Activated CD8-positive, alpha-beta T cell treated with anti-CD3 and anti-CD28 coated beads for 36 hours (primary cell): ENCODE data around the gene KCNQ5. TPM values are rescaled to one million over a fixed set of nuclear protein-coding genes. Genes with fewer than 3 reads are reported as not detected.

Source experiments
- ATAC-seq: fragments of 200-7000 bp; cut with Tn5 transposase; one replicate; pipeline ENCODE4 v1.10.0; 2021; ENCODE audit warnings: mild to moderate bottlenecking, moderate library complexity
- CTCF ChIA-PET: fragments of 350-600 bp; sonication (Branson Sonifier 250); formaldehyde crosslinking; loops from one replicate; lab custom pipeline; 2021; ENCODE audit warnings: antibody characterized with exemption; lab: Charles Lee
- POLR2A ChIA-PET: fragments of 350-600 bp; sonication (Branson Sonifier 250); formaldehyde crosslinking; loops from one replicate; lab custom pipeline; 2021; ENCODE audit warnings: antibody characterized with exemption; lab: Charles Lee
- DNase-seq: peaks from one replicate; pipeline ENCODE4 v3.0.0-alpha.2; 2020
- H3K27ac Mint-ChIP-seq: one replicate; pipeline ENCODE4 v1.8.0; 2021; ENCODE audit warnings: mild to moderate bottlenecking, mixed read lengths
- H3K27me3 Mint-ChIP-seq: one replicate; pipeline ENCODE4 v1.8.0; 2021; ENCODE audit warnings: mixed read lengths
- H3K36me3 Mint-ChIP-seq: one replicate; pipeline ENCODE4 v1.8.0; 2021; ENCODE audit warnings: low read depth, mixed read lengths
- H3K4me1 Mint-ChIP-seq: one replicate; pipeline ENCODE4 v1.8.0; 2021; ENCODE audit warnings: low read depth, mixed read lengths
- H3K4me3 Mint-ChIP-seq: one replicate; pipeline ENCODE4 v1.8.0; 2021; ENCODE audit warnings: mild to moderate bottlenecking, moderate library complexity, mixed read lengths
- H3K9me3 Mint-ChIP-seq: one replicate; pipeline ENCODE4 v1.8.0; 2021; ENCODE audit warnings: mixed read lengths
- intact Hi-C: fragments of 100-400 bp; cut with micrococcal nuclease; formaldehyde crosslinking; loops from one replicate; pipeline ENCODE4 v1.10.0; 2022
- total RNA-seq, 2 experiments: library from RNA; stranded (reverse); gene quantifications; one replicate each; pipeline ENCODE4 v1.2.3, GENCODE V29; 2021
- TF ChIP-seq, protein P1 (sequence below): fragments of 200-600 bp; IDR thresholded peaks from one replicate; pipeline ENCODE4 v1.8.0; 2022; ENCODE audit warnings: antibody characterized with exemption, mild to moderate bottlenecking

The KCNQ5 gene
- total RNA-seq, 2 experiments from 2014 or later = 14.6 to 14.9 TPM

DNA sequence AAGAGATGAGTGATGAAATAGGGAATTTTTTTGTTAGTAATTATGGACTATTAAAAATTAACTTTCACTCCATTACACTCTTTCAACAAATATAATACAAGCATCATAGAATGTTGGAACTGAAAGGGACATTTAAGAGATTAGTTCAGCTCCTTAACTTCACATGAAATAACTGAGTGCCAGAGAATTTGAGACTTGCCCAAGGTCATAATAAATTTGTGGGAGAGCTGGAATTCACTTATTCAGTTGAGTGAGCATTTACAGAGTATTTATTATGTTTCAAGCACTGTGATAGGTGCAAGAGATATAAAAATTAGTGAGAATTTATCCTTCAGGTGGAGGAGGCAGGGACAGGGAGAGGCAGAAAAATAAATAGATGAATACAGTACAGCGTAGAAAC lies 154.6 kb downstream of the KCNQ5 start:
- ATAC-seq = no peak
- Mint-ChIP-seq H3K9me3 (no peaks in the 10 kb centered on the region), H3K36me3 (peaks cover 1% of the 10 kb centered on the region), H3K27me3 (no peaks in the 10 kb centered on the region), H3K27ac (no peak overlapping the region), H3K4me3 (no peak overlapping the region), H3K4me1 (no peaks in the 10 kb centered on the region)
- TF ChIP-seq, protein P1, sequence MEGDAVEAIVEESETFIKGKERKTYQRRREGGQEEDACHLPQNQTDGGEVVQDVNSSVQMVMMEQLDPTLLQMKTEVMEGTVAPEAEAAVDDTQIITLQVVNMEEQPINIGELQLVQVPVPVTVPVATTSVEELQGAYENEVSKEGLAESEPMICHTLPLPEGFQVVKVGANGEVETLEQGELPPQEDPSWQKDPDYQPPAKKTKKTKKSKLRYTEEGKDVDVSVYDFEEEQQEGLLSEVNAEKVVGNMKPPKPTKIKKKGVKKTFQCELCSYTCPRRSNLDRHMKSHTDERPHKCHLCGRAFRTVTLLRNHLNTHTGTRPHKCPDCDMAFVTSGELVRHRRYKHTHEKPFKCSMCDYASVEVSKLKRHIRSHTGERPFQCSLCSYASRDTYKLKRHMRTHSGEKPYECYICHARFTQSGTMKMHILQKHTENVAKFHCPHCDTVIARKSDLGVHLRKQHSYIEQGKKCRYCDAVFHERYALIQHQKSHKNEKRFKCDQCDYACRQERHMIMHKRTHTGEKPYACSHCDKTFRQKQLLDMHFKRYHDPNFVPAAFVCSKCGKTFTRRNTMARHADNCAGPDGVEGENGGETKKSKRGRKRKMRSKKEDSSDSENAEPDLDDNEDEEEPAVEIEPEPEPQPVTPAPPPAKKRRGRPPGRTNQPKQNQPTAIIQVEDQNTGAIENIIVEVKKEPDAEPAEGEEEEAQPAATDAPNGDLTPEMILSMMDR = no peak
- DNase-seq = no peak
- intact Hi-C loops = no loop called here
- POLR2A ChIA-PET = no interaction called here
- CTCF ChIA-PET = no interaction called here

DNA sequence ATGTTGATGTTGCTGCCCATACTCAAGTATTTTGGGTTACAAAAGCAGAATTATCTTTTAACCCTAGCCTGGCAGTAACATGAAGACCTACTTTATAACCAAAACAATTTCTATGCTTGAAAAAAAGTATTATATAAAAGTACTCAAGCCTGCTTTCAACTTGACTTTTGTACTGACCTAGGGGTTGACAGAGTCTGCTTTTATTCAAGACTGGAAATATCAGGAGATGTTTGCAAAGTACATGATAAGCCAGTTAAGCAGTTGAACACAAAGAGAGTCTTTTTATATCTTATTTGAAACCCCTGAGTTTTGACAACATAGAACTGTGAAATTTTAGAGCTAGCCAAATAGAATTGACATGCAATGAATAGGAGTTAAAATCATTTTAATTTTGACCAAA lies 159.8 kb downstream of the KCNQ5 start:
- H3K4me1 Mint-ChIP-seq = no peaks in the 10 kb centered on the region
- ATAC-seq (no peak), DNase-seq (no peak)
- no peak overlapping the region for H3K4me3 Mint-ChIP-seq
- no peaks in the 10 kb centered on the region for H3K9me3 Mint-ChIP-seq
- H3K27ac Mint-ChIP-seq = no peak overlapping the region
- no peaks in the 10 kb centered on the region for H3K27me3 Mint-ChIP-seq
- POLR2A ChIA-PET = interaction anchor here (0.7 kb wide), 1 partner anchor 599 kb away, joined by 3 read pairs; no protein-coding TSS in a partner anchor
- H3K36me3 Mint-ChIP-seq = peaks cover 7% of the 10 kb centered on the region
- CTCF ChIA-PET = no interaction called here
- TF ChIP-seq, protein P1 = no peak
- intact Hi-C loops = no loop called here

DNA sequence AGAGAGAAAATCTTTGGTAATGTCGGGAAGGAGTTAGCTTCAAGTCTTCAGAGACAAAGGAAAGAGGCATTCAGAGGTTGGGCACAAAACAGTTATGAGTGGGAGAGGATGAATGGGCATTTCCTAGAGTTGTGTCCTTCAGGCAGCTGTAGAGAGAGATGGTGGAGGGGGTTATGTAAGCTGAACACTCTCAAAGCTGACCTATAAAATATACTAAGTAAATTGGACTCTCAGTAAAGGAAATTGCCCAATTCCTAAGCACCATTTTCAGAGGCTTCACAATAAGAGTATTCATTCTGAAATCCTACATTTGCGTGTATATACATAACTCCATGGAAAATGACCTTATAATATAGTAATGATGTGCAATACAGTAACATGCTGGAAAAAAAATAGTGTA lies 161.2 kb downstream of the KCNQ5 start:
- TF ChIP-seq, protein P1 = no peak
- DNase-seq (no peak), ATAC-seq (no peak)
- CTCF ChIA-PET = interaction anchor here (1.5 kb wide), 1 partner anchor 166 kb away, joined by 3 read pairs; no protein-coding TSS in a partner anchor
- no peaks in the 10 kb centered on the region for H3K27me3 Mint-ChIP-seq
- intact Hi-C loops = no loop called here
- peaks cover 4% of the 10 kb centered on the region for H3K4me1 Mint-ChIP-seq
- H3K36me3 Mint-ChIP-seq = peaks cover 7% of the 10 kb centered on the region
- no peaks in the 10 kb centered on the region for H3K9me3 Mint-ChIP-seq
- H3K4me3 Mint-ChIP-seq = no peak overlapping the region
- POLR2A ChIA-PET = no interaction called here
- no peak overlapping the region for H3K27ac Mint-ChIP-seq

DNA sequence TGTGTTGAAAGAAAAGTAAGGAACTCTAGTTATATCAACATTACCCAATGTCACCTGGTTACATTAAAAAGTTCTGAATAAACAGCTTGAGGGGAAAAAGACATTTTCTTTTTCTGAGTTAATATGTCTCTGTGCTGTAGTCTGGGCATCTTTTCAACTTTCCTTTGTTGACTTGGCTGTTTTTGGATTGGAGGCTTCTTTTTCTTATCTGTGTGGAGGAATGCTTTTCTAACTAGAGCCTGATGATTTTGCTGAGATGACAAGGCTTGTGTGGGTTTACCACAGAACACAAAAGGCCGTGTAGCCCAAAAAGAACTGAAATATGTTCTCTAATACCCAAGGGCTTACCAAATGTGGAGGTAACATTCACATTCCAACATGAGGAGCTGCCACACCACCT lies 161.8 kb downstream of the KCNQ5 start:
- CTCF ChIA-PET = interaction anchor here (1.5 kb wide), 1 partner anchor 167 kb away, joined by 3 read pairs; no protein-coding TSS in a partner anchor
- no peak overlapping the region for H3K4me3 Mint-ChIP-seq
- intact Hi-C loops = no loop called here
- H3K4me1 Mint-ChIP-seq = peaks cover 5% of the 10 kb centered on the region
- H3K27me3 Mint-ChIP-seq = no peaks in the 10 kb centered on the region
- no peak overlapping the region for H3K27ac Mint-ChIP-seq
- TF ChIP-seq, protein P1 = no peak
- ATAC-seq = no peak
- no peaks in the 10 kb centered on the region for H3K9me3 Mint-ChIP-seq
- POLR2A ChIA-PET = no interaction called here
- H3K36me3 Mint-ChIP-seq = peaks cover 7% of the 10 kb centered on the region
- no peak for DNase-seq

DNA sequence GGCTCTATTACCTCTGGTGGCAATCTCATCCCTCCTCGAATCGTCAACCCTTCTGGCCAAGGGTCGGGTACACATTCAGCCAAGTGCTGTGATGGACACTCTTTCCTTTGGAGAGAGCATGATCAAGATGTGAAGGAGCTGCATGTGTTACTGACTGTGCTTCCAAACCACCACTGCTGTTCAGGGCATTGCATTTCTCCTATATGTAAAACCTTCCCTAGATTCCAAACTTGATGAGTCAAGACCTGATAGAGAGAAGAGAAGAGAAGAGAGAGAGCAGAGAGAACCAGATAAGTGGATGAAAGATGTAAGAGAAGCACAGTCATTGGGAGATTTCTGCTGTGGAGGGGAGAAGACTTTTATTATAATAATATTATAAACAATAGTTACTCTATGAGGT lies 162.2 kb downstream of the KCNQ5 start:
- CTCF ChIA-PET = interaction anchor here (1.5 kb wide), 1 partner anchor 167 kb away, joined by 3 read pairs; no protein-coding TSS in a partner anchor
- POLR2A ChIA-PET = no interaction called here

More for the DNA sequence above, 162.2 kb downstream of the KCNQ5 start:
- no peaks in the 10 kb centered on the region for H3K27me3 Mint-ChIP-seq
- DNase-seq (no peak), ATAC-seq (no peak)
- no peak overlapping the region for H3K4me3 Mint-ChIP-seq
- no peaks in the 10 kb centered on the region for H3K9me3 Mint-ChIP-seq
- H3K36me3 Mint-ChIP-seq = peaks cover 7% of the 10 kb centered on the region
- TF ChIP-seq, protein P1 = no peak
- intact Hi-C loops = no loop called here
- H3K27ac Mint-ChIP-seq = no peak overlapping the region
- peaks cover 5% of the 10 kb centered on the region for H3K4me1 Mint-ChIP-seq
